ENCODE measurements around the gene CENPU.

The CENPU gene

GRCh38 chr4:184743650-184744049 is 9.8 kb upstream of the CENPU start:
- no peak for TF ChIP-seq NFIC (IDR thresholded peaks at IDR 0.05)
- no peak for TF ChIP-seq EGR1 (IDR thresholded peaks at IDR 0.05)
- no peak for TF ChIP-seq ZBTB7A (IDR thresholded peaks at IDR 0.05; ENCODE audit: low read depth)
- no peak for TF ChIP-seq RAD21 (IDR thresholded peaks at IDR 0.05; ENCODE audit: low read depth)
- no peak for TF ChIP-seq USF1 (IDR thresholded peaks at IDR 0.05)
- TF ChIP-seq TAF1 (IDR thresholded peaks at IDR 0.05; ENCODE audit: low read depth), result no peak
- TF ChIP-seq CEBPB (IDR thresholded peaks at IDR 0.05), result no peak
- TF ChIP-seq EP300 (IDR thresholded peaks at IDR 0.05; ENCODE audit: borderline replicate concordance), result no peak
- no peak for TF ChIP-seq REST (IDR thresholded peaks at IDR 0.05; ENCODE audit: low read depth)

DNA sequence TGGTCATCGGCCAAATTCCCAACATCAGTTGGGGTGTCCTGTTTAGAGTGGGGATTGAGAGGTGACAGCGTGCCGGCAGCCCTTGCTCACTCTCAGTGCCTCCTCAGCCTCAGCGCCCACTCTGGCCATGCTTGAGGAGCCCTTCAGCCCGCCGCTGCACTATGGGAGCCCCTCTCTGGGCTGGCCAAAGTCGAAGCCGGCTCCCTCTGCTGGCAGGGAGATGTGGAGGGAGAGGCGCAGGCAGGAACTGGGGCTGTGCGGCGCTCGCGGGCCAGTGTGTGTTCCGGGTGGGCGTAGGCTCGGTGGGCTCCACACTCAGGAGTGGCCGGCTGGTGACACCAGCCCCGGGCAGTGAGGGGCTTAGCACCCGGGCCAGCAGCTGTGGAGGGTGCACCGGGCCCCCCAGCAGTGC is 7.1 kb upstream of the CENPU start:
- TF ChIP-seq RAD21 (IDR thresholded peaks at IDR 0.05; ENCODE audit: low read depth) (no peak), USF1 (IDR thresholded peaks at IDR 0.05) (no peak), EGR1 (IDR thresholded peaks at IDR 0.05) (no peak), REST (IDR thresholded peaks at IDR 0.05; ENCODE audit: low read depth) (no peak)

DNA sequence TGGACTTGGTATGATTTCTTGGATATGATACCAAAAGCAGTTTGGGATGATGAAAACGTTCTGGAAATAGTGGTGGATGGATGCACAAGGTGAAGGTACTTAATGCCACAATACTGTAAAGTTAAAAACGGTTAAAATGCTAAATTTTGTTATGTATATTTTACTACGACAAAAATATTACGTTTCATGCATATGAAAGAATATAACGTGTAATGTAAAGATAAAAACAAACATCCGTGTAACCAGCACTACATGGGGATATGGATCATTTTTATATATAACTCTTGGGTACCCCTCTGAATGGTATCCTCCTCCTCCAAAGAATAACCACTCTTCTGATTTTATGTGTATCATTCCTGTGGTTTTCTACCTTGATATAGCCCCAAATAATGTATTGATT is 862 bp upstream of the CENPU start:
- no peak for TF ChIP-seq CEBPB (IDR thresholded peaks at IDR 0.05)
- no peak for TF ChIP-seq EGR1 (IDR thresholded peaks at IDR 0.05)
- no peak for TF ChIP-seq EP300 (IDR thresholded peaks at IDR 0.05; ENCODE audit: borderline replicate concordance)
- no peak for TF ChIP-seq REST (IDR thresholded peaks at IDR 0.05; ENCODE audit: low read depth)
- no peak for TF ChIP-seq FOXM1 (IDR thresholded peaks at IDR 0.05; ENCODE audit: borderline replicate concordance, low read depth)
- TF ChIP-seq YY1 (IDR thresholded peaks at IDR 0.05; ENCODE audit: low read depth), result no peak
- TF ChIP-seq TAF1 (IDR thresholded peaks at IDR 0.05; ENCODE audit: low read depth), result no peak

- TF ChIP-seq TCF12 (IDR thresholded peaks at IDR 0.05; ENCODE audit: low read depth), result no peak
- no peak for TF ChIP-seq USF1 (IDR thresholded peaks at IDR 0.05)
- no peak for TF ChIP-seq FOXM1 (IDR thresholded peaks at IDR 0.05; ENCODE audit: borderline replicate concordance, low read depth)
- TF ChIP-seq TEAD4 (IDR thresholded peaks at IDR 0.05), result no peak
- TF ChIP-seq RAD21 (IDR thresholded peaks at IDR 0.05; ENCODE audit: low read depth), result no peak
- TF ChIP-seq CREB1 (IDR thresholded peaks at IDR 0.05; ENCODE audit: low read depth), result no peak
- no peak for TF ChIP-seq TAF1 (IDR thresholded peaks at IDR 0.05; ENCODE audit: low read depth)
- TF ChIP-seq MAX (IDR thresholded peaks at IDR 0.05), result no peak
- no peak for TF ChIP-seq CEBPB (IDR thresholded peaks at IDR 0.05)
- no peak for TF ChIP-seq EGR1 (IDR thresholded peaks at IDR 0.05)
- TF ChIP-seq ZBTB7A (IDR thresholded peaks at IDR 0.05; ENCODE audit: low read depth), result no peak
These were observed 1.8 kb downstream of the CENPU start for GRCh38 chr4:184732126-184732525.

GRCh38 chr4:184731056-184731455 is 2.8 kb downstream of the CENPU start:
- no peak for TF ChIP-seq REST (IDR thresholded peaks at IDR 0.05; ENCODE audit: low read depth)
- TF ChIP-seq TAF1 (IDR thresholded peaks at IDR 0.05; ENCODE audit: low read depth), result no peak
